Liver (tissue), 3 donors: Measurements from ENCODE around the gene PLSCR1.
"Not testable (repeated sequence)": the region's sequence is repeated elsewhere in the genome, so short reads cannot be mapped to it uniquely, and the experiment has no call there.

Experiments
- JUND ChIP-seq, 2 donors: IDR thresholded peaks; 2 replicates each; pipeline ENCODE4 v1.6.1; 2016; ENCODE audit warnings: antibody characterized with exemption in 2 of 2
- RAD21 ChIP-seq, 2 donors: IDR thresholded peaks; 2 replicates each; pipeline ENCODE4 v1.6.1; 2016; ENCODE audit warnings: antibody characterized with exemption in 2 of 2, mild to moderate bottlenecking in 2 of 2
- TF ChIP-seq, protein P1 (sequence below): fragments of 150-350 bp; IDR thresholded peaks from 2 replicates; pipeline ENCODE4 v1.5.1; 2017; ENCODE audit warnings: improper control_type of control experiment, low read depth, low read length; ENCODE audit not compliant: missing input control
- TF ChIP-seq, protein P2 (sequence below): IDR thresholded peaks from 2 replicates; pipeline ENCODE4 v1.6.1; 2016; ENCODE audit warnings: antibody characterized with exemption, mild to moderate bottlenecking
- TF ChIP-seq, protein P3 (sequence below): IDR thresholded peaks from 2 replicates; pipeline ENCODE4 v1.6.1; 2016; ENCODE audit warnings: antibody characterized with exemption
- donor health status: healthy.
- donor health status: healthy.

DNA sequence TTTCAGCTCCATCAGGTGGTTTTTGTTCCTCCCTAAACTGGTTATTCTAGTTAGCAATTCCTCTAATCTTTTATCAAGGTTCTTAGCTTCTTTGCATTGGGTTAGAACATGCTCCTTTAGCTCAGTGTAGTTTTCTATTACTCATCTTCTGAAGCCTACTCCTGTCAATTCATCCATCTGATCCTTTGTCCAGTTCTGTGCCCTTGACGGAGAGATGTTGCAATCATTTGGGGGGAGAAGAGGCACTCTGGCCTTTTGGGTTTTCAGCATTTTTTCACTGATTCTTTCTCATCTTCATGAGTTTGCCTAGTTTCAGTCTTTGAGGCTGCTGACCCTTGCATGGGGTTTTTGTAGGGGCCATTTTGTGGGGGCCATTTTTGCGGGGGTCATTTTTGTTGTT, 69.4 kb downstream of the PLSCR1 start:
- TF ChIP-seq, protein P1, sequence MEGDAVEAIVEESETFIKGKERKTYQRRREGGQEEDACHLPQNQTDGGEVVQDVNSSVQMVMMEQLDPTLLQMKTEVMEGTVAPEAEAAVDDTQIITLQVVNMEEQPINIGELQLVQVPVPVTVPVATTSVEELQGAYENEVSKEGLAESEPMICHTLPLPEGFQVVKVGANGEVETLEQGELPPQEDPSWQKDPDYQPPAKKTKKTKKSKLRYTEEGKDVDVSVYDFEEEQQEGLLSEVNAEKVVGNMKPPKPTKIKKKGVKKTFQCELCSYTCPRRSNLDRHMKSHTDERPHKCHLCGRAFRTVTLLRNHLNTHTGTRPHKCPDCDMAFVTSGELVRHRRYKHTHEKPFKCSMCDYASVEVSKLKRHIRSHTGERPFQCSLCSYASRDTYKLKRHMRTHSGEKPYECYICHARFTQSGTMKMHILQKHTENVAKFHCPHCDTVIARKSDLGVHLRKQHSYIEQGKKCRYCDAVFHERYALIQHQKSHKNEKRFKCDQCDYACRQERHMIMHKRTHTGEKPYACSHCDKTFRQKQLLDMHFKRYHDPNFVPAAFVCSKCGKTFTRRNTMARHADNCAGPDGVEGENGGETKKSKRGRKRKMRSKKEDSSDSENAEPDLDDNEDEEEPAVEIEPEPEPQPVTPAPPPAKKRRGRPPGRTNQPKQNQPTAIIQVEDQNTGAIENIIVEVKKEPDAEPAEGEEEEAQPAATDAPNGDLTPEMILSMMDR = not testable (repeated sequence)
- TF ChIP-seq, protein P2, sequence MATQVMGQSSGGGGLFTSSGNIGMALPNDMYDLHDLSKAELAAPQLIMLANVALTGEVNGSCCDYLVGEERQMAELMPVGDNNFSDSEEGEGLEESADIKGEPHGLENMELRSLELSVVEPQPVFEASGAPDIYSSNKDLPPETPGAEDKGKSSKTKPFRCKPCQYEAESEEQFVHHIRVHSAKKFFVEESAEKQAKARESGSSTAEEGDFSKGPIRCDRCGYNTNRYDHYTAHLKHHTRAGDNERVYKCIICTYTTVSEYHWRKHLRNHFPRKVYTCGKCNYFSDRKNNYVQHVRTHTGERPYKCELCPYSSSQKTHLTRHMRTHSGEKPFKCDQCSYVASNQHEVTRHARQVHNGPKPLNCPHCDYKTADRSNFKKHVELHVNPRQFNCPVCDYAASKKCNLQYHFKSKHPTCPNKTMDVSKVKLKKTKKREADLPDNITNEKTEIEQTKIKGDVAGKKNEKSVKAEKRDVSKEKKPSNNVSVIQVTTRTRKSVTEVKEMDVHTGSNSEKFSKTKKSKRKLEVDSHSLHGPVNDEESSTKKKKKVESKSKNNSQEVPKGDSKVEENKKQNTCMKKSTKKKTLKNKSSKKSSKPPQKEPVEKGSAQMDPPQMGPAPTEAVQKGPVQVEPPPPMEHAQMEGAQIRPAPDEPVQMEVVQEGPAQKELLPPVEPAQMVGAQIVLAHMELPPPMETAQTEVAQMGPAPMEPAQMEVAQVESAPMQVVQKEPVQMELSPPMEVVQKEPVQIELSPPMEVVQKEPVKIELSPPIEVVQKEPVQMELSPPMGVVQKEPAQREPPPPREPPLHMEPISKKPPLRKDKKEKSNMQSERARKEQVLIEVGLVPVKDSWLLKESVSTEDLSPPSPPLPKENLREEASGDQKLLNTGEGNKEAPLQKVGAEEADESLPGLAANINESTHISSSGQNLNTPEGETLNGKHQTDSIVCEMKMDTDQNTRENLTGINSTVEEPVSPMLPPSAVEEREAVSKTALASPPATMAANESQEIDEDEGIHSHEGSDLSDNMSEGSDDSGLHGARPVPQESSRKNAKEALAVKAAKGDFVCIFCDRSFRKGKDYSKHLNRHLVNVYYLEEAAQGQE = not testable (repeated sequence)
- TF ChIP-seq, protein P3, sequence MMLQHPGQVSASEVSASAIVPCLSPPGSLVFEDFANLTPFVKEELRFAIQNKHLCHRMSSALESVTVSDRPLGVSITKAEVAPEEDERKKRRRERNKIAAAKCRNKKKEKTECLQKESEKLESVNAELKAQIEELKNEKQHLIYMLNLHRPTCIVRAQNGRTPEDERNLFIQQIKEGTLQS = not testable (repeated sequence)
- TF ChIP-seq JUND, RAD21 (IDR thresholded peaks at IDR 0.05): not testable (repeated sequence)
